GM13976 (cell line): ENCODE results near the gene CHCHD3.

Source experiments
- DNase-seq: peaks from one replicate; pipeline ENCODE4 v3.0.0; 2012; ENCODE audit warnings: low spot score
- in situ Hi-C: fragments of 300-500 bp; cut with MboI; formaldehyde crosslinking; loops from one replicate; pipeline ENCODE4 v1.12.0; 2022; ENCODE audit warnings: low sequenced_read_pairs, mixed read lengths, inconsistent platforms; ENCODE audit not compliant: unreplicated experiment
- TF ChIP-seq, protein P1 (sequence below): IDR thresholded peaks from 2 replicates; pipeline ENCODE4 v1.5.1; 2012; ENCODE audit warnings: borderline replicate concordance, mild to moderate bottlenecking; ENCODE audit not compliant: insufficient read depth; ENCODE audit errors: extremely low read depth, missing control alignments, control extremely low read depth

CHCHD3 gene

DNA sequence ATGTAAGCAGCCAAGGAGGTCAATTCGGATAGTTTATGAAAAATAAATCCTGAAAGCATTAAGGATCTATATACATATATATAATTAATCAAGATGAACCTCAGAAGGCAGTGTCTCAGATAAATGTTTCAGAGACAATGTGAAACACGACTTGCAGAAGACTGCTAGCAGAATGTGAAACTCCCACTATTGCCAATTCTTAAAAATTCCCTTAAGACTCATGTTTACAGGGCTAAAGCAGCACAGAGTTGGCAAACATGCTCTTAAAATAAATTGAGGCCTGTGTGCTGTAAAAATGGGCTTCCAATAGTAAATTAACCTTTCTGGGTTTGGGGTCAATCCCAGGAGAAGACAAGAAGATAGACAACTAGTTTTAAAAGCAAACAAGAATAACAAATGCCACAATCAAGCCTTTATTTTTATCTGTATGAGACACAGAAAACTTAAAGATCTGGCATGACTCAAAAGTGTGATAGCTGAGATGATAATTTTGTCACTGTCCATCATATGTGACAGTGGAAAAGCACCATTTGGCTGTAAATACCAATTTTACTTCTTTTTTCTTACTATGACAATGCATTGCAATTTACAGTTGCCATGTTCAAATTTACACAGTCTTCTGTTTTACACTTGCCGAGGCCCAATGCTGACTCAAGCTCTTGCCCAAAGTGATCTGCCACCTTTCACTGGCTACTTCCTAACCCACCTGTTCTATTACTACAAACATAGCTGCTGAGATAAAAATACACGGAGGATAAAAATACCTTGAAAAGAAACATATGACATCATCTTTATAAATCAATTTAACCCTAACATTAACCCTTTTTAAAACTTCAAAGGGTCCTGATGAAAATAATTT lies 78.6 kb downstream of the CHCHD3 start:
- DNase-seq = no peak
- TF ChIP-seq, protein P1, sequence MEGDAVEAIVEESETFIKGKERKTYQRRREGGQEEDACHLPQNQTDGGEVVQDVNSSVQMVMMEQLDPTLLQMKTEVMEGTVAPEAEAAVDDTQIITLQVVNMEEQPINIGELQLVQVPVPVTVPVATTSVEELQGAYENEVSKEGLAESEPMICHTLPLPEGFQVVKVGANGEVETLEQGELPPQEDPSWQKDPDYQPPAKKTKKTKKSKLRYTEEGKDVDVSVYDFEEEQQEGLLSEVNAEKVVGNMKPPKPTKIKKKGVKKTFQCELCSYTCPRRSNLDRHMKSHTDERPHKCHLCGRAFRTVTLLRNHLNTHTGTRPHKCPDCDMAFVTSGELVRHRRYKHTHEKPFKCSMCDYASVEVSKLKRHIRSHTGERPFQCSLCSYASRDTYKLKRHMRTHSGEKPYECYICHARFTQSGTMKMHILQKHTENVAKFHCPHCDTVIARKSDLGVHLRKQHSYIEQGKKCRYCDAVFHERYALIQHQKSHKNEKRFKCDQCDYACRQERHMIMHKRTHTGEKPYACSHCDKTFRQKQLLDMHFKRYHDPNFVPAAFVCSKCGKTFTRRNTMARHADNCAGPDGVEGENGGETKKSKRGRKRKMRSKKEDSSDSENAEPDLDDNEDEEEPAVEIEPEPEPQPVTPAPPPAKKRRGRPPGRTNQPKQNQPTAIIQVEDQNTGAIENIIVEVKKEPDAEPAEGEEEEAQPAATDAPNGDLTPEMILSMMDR = no peak
- in situ Hi-C loops = no loop called here

DNA sequence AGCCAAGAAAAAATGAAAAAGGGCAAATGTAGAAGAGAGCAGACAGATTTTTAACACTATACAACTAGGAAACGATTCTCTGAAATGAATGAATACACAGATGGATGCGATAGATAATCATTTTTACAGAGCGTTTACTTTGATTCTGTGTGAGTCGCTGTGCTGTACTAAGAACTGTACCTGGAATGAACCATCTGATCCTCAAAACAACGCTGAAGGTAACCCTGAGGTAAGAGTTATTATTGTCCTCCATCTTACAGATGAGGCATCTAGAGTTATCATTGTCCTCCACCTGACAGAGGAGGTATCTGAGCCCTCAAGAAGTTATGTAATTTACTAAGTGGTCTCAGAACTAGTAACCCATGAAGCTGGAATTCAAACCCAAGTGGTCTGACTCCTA lies 80.2 kb downstream of the CHCHD3 start:
- no peak for DNase-seq
- in situ Hi-C loops = no loop called here
- TF ChIP-seq, protein P1 = no peak

DNA sequence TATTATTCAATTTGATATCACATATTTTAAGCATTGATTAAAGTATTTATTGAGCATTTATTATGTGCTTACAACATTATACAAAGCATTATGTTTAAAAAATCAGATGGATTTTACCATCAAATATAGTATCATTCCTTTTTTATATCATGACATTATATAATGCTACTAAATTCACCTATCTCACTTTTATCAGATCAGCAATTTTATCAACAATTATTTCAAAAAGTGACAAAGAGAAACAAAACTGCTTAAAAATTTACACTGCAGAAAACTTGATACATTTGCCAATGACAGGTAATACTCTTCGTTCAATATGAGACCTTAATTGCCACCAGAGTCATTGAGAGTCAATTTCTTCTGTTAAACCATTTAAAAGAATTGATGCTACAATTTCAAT lies 82.0 kb downstream of the CHCHD3 start:
- no peak for DNase-seq
- in situ Hi-C loops = no loop called here
- TF ChIP-seq, protein P1 = no peak

DNA sequence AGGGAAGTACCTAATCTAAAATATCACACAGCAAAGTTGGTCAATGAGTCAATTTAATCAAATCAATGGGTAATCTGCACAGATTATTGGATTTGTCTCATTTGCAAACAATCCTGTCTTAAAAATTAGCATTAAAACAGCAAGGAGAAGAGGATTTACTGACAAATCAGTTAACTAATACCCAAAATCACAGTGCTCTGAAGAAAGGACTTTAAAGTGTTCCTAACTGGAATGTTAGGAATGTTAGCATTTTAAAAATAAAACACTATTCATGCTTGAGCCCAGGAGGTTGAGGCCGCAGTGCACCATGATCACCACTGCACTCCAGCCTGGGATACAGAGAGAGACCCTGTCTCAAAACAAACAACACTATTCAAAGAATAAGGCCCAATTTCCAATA lies 83.1 kb downstream of the CHCHD3 start:
- DNase-seq = no peak
- TF ChIP-seq, protein P1 = no peak
- in situ Hi-C loops = no loop called here

DNA sequence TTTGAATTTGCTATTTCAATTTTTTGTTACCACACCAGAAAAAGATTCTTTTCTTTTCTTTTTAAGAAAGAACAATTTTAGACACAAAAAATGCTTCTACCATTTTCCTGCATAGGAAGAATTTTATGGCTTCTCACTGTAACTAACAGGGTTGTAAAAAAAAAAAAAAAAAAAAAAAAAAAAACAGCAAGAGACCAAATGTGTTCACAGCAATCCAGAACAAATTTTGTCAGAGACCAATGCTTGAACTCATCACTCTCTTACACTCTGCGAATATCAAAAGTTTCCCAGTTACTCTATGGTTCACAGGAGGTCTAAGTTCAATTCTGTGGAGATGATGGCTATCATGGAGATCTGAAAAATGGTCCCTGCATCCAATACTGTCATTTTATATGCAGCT lies 84.4 kb downstream of the CHCHD3 start:
- TF ChIP-seq, protein P1 = no peak
- in situ Hi-C loops = no loop called here

DNA sequence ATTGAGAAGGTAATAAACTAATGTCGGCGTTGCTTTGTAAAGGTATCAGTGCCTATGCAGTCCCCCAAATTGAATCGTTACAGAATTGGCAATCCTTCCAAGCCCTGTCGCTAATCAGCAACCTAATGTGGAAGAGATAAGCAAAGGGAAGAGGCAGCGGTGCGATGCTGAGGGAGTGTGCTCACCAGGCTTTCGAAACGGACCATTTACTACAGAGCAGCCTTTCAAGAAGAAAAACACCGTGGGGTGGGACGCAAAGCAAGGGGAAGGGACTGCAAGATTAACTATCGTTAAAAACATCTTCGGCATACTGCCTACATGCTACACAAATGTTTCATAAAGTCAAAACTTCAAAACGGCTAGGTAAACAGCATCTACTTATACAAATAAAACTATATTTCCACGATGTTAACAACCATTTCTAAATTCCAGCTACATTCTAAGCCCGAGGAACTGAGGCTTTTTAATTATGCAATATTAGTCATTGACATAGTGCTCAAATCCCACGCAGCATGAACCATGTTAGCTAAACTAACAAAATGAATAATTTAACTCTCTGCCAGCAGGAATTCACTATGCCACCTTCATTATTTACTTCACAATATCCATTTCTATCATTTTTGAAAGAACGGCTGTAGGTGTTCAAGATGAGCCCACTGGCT lies 85.2 kb downstream of the CHCHD3 start:
- TF ChIP-seq, protein P1 = no peak
- in situ Hi-C loops = no loop called here
- no peak for DNase-seq

More for the DNA sequence above, 84.4 kb downstream of the CHCHD3 start:
- DNase-seq = no peak
